Measurements from ENCODE around the gene FANCD2. TPM values are rescaled to one million over a fixed set of nuclear protein-coding genes. Genes with fewer than 3 reads are reported as not detected.
A peak's percentile ranks its signal among the peaks of the same experiment; 100 is the strongest.

FANCD2 gene
- total RNA-seq, 1 donor: 6.2 TPM

- Histone ChIP-seq H3K27me3 (ENCODE audit: insufficient read depth, low read length) (no peaks in the 10 kb centered on the region), H3K79me2 (ENCODE audit: insufficient read depth, low read length) (no peaks in the 10 kb centered on the region), H3K9me3 (ENCODE audit: low read depth, low read length) (no peaks in the 10 kb centered on the region), H3K4me2 (ENCODE audit: insufficient read depth, low read length) (peak overlapping the region; percentile 97), H4K20me1 (ENCODE audit: insufficient read depth, low read length) (no peaks in the 10 kb centered on the region), H3K27ac (ENCODE audit: low read depth, low read length) (peak overlapping the region; percentile 63), H3K4me3 (ENCODE audit: insufficient read depth, low read length) (peak overlapping the region; percentile 85), H3K4me1 (ENCODE audit: insufficient read depth, low read length) (peaks cover 36% of the 10 kb centered on the region), H2AFZ (ENCODE audit: low read length) (peak overlapping the region; percentile 85), H3K36me3 (ENCODE audit: insufficient read depth, low read length) (no peaks in the 10 kb centered on the region)
- TF ChIP-seq CTCF (IDR thresholded peaks at IDR 0.05; ENCODE audit: extremely low read depth, low read depth, low read length): no peak
- peak; percentile 41 for DNase-seq (ENCODE audit: insufficient read length, low spot score, missing footprints)
These were observed 15.8 kb upstream of the FANCD2 start for GRCh38 chr3:10010421-10010877.

- no peak for TF ChIP-seq CTCF (IDR thresholded peaks at IDR 0.05; ENCODE audit: extremely low read depth, low read depth, low read length)
- H3K4me3 ChIP-seq (ENCODE audit: insufficient read depth, low read length): peak overlapping the region; percentile 85
- H3K9me3 ChIP-seq (ENCODE audit: low read depth, low read length): no peaks in the 10 kb centered on the region
- H3K27me3 ChIP-seq (ENCODE audit: insufficient read depth, low read length): no peaks in the 10 kb centered on the region
- peak overlapping the region; percentile 85 for H2AFZ ChIP-seq (ENCODE audit: low read length)
- no peaks in the 10 kb centered on the region for H4K20me1 ChIP-seq (ENCODE audit: insufficient read depth, low read length)
- peak overlapping the region; percentile 97 for H3K4me2 ChIP-seq (ENCODE audit: insufficient read depth, low read length)
- peak; percentile 98 for DNase-seq (ENCODE audit: insufficient read length, low spot score, missing footprints)
- H3K27ac ChIP-seq (ENCODE audit: low read depth, low read length): peak overlapping the region; percentile 63
- no peaks in the 10 kb centered on the region for H3K36me3 ChIP-seq (ENCODE audit: insufficient read depth, low read length)
- H3K79me2 ChIP-seq (ENCODE audit: insufficient read depth, low read length): no peaks in the 10 kb centered on the region
- H3K4me1 ChIP-seq (ENCODE audit: insufficient read depth, low read length): peaks cover 38% of the 10 kb centered on the region
These were observed 15.3 kb upstream of the FANCD2 start for GRCh38 chr3:10010878-10011465.

DNA sequence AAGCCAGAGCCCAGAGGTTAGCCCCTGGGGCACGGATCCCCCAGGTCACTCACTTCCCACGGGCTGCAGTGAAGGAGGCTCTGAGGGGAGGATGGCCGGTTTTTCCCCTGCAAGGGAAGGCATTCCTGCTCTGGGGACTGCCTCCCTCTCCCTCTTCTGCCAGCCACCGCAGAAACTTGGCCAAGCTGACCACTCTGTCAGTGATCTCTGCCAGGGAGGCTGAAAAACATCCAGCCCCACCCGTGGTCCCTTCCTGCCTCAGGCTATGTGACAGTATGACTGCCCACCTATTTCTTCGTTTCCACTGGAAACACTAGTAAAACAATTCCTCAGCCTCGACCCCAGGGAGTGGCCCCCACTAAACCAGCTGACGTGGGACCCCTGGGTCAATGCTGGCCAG lies 14.6 kb upstream of the FANCD2 start:
- no peaks in the 10 kb centered on the region for H3K9me3 ChIP-seq (ENCODE audit: low read depth, low read length)
- H2AFZ ChIP-seq (ENCODE audit: low read length): peak overlapping the region; percentile 51
- DNase-seq (ENCODE audit: insufficient read length, low spot score, missing footprints): peak; percentile 62
- H4K20me1 ChIP-seq (ENCODE audit: insufficient read depth, low read length): no peaks in the 10 kb centered on the region
- no peak for TF ChIP-seq CTCF (IDR thresholded peaks at IDR 0.05; ENCODE audit: extremely low read depth, low read depth, low read length)
- H3K79me2 ChIP-seq (ENCODE audit: insufficient read depth, low read length): no peaks in the 10 kb centered on the region
- H3K4me1 ChIP-seq (ENCODE audit: insufficient read depth, low read length): peaks cover 43% of the 10 kb centered on the region
- no peak overlapping the region for H3K27ac ChIP-seq (ENCODE audit: low read depth, low read length)
- H3K36me3 ChIP-seq (ENCODE audit: insufficient read depth, low read length): no peaks in the 10 kb centered on the region
- H3K4me3 ChIP-seq (ENCODE audit: insufficient read depth, low read length): peak overlapping the region; percentile 85
- H3K27me3 ChIP-seq (ENCODE audit: insufficient read depth, low read length): no peaks in the 10 kb centered on the region
- H3K4me2 ChIP-seq (ENCODE audit: insufficient read depth, low read length): peak overlapping the region; percentile 97

DNA sequence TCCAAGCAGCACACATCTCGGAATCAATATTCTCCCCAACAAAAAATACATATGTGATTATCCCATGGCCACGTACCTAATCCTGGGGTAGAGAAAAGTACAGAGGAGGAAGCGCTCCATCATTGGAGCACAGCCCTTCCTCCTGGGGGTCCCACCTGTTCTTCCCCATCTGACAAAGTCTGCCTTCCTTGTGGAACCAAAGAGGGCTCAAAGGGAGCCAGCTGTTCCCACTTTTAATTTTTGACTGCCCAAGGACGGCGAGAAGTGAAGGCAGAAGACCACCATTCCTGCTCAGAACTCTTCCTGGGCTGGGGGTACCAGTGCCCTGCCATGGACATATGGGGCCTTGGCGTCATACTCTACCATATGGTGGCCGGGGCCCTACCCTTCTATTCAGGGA lies 14.1 kb upstream of the FANCD2 start:
- no peaks in the 10 kb centered on the region for H3K27me3 ChIP-seq (ENCODE audit: insufficient read depth, low read length)
- H3K9me3 ChIP-seq (ENCODE audit: low read depth, low read length): no peaks in the 10 kb centered on the region
- H3K4me3 ChIP-seq (ENCODE audit: insufficient read depth, low read length): no peak overlapping the region
- no peak overlapping the region for H3K27ac ChIP-seq (ENCODE audit: low read depth, low read length)
- TF ChIP-seq CTCF (IDR thresholded peaks at IDR 0.05; ENCODE audit: extremely low read depth, low read depth, low read length): no peak
- no peak overlapping the region for H2AFZ ChIP-seq (ENCODE audit: low read length)
- peaks cover 44% of the 10 kb centered on the region for H3K4me1 ChIP-seq (ENCODE audit: insufficient read depth, low read length)
- no peak overlapping the region for H3K4me2 ChIP-seq (ENCODE audit: insufficient read depth, low read length)
- H3K36me3 ChIP-seq (ENCODE audit: insufficient read depth, low read length): no peaks in the 10 kb centered on the region
- H4K20me1 ChIP-seq (ENCODE audit: insufficient read depth, low read length): no peaks in the 10 kb centered on the region
- H3K79me2 ChIP-seq (ENCODE audit: insufficient read depth, low read length): no peaks in the 10 kb centered on the region
- DNase-seq (ENCODE audit: insufficient read length, low spot score, missing footprints): no peak
